Erythroblast (primary cell): ENCODE results near the gene RTN4RL1.

Source experiments
- GATA1 ChIP-seq: IDR thresholded peaks from 2 replicates; pipeline ENCODE4 v1.6.1; 2011; ENCODE audit warnings: low read depth, mild to moderate bottlenecking, control low read depth, low read length, moderate library complexity
- POLR2A ChIP-seq: IDR thresholded peaks from 2 replicates; pipeline ENCODE4 v1.6.1; 2011; ENCODE audit warnings: mild to moderate bottlenecking, low read length

GRCh38 chr17:1899403-1900000 lies 125.6 kb downstream of the RTN4RL1 start:
- TF ChIP-seq POLR2A = no peak
- no peak for TF ChIP-seq GATA1
